ENCODE results near the gene NAT14.

The NAT14 gene

DNA sequence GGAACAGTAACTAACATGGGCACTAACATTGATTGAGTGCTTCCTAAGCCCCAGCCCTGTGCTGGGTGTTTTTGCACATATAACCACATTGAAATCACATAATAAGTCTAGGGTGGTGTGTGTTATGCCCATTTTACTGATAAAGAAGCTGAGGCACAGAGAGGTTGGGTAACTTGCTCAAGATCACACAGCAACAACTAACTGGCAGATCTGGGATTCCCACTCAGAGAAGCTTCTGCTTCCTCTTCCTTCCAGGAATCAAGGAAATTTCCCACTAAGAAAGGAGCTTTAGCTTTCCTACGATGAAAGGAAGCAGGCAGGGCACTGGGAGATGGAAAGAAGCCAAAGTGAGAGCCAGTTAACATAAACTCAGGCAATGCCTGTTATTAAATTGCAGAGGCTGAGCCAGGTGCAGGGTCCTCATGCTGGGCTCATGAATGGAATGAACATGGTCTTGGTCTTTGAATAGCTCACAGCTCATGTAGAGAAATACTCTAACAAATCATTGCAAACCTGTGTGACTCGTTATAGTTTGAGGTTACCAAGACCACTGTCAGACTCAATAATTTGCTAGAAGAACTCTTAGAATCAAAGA lies 13.4 kb downstream of the NAT14 start:
- TF ChIP-seq, protein P1, sequence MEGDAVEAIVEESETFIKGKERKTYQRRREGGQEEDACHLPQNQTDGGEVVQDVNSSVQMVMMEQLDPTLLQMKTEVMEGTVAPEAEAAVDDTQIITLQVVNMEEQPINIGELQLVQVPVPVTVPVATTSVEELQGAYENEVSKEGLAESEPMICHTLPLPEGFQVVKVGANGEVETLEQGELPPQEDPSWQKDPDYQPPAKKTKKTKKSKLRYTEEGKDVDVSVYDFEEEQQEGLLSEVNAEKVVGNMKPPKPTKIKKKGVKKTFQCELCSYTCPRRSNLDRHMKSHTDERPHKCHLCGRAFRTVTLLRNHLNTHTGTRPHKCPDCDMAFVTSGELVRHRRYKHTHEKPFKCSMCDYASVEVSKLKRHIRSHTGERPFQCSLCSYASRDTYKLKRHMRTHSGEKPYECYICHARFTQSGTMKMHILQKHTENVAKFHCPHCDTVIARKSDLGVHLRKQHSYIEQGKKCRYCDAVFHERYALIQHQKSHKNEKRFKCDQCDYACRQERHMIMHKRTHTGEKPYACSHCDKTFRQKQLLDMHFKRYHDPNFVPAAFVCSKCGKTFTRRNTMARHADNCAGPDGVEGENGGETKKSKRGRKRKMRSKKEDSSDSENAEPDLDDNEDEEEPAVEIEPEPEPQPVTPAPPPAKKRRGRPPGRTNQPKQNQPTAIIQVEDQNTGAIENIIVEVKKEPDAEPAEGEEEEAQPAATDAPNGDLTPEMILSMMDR (IDR thresholded peaks at IDR 0.05; ENCODE audit: borderline replicate concordance, insufficient read depth, low read depth, low read length) = no peak
- no peak overlapping the region for H3K4me3 ChIP-seq (ENCODE audit: low read depth, low read length)

- TF ChIP-seq, protein P1 (IDR thresholded peaks at IDR 0.05; ENCODE audit: borderline replicate concordance, insufficient read depth, low read depth, low read length) = no peak
- H3K4me3 ChIP-seq (ENCODE audit: low read depth, low read length) = no peak overlapping the region
These were observed 15.5 kb downstream of the NAT14 start for GRCh38 chr19:55500368-55500952.

DNA sequence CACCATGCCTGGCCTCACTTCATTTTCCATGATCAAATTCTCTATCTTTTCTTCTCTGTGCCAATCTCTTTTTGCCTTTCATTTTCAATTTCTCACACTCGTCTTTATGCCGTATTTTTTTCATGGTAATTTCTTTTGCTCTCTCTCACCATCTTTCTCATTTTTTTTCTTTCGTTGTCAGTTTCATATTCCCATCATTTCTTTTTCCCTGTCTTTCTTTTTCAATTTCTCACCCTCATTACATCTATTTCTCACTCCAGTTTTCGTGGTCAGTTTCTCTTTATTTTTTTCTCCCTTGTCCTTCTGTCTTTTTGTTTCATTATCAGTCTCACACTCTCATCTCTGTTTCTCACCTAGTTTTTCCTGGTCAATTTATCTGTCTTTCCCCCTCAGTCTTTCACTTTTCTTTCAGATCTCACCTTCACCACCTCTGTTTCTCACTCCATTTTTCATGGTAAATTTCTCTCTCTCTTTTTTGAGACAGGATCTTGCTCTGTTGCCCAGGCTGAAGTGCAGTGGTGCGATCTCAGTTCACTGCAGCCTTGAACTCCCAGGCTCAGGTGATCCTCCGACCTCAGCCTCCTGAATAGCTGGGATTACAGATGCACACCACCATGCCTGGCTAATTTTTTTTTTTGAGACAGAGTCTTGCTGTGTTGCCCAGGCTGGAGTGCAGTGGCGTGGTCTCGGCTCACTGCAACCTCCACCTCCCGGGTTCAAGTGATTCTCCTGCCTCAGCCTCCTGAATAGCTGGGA lies 17.4 kb downstream of the NAT14 start:
- H3K4me3 ChIP-seq (ENCODE audit: low read depth, low read length) = no peak overlapping the region

GRCh38 chr19:55503157-55503501 lies 18.1 kb downstream of the NAT14 start:
- TF ChIP-seq, protein P1 (IDR thresholded peaks at IDR 0.05; ENCODE audit: borderline replicate concordance, insufficient read depth, low read depth, low read length) = no peak
- no peak overlapping the region for H3K4me3 ChIP-seq (ENCODE audit: low read depth, low read length)

More for the DNA sequence above, 17.4 kb downstream of the NAT14 start:
- TF ChIP-seq, protein P1 (IDR thresholded peaks at IDR 0.05; ENCODE audit: borderline replicate concordance, insufficient read depth, low read depth, low read length) = no peak

GRCh38 chr19:55503502-55504251 lies 18.7 kb downstream of the NAT14 start:
- H3K4me3 ChIP-seq (ENCODE audit: low read depth, low read length) = peak overlapping the region; percentile 53
- TF ChIP-seq, protein P1 (IDR thresholded peaks at IDR 0.05; ENCODE audit: borderline replicate concordance, insufficient read depth, low read depth, low read length) = peak; percentile 99

DNA sequence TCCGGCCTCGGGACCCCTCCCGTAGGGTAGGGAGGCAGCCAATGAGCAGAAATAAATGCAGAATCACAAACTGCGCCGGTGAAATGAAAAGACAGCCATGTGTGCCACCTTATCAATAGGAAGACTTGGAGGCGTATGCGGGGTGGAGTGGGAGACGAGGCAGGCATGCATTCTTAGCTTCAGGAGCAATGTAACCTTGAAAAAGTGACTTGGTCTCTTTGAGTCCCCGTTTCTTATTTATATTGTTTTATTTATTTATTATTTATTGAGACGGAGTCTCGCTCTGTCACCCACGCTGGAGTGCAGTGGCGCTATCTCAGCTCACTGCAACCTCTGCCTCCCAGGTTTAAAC lies 19.2 kb downstream of the NAT14 start:
- TF ChIP-seq, protein P1 (IDR thresholded peaks at IDR 0.05; ENCODE audit: borderline replicate concordance, insufficient read depth, low read depth, low read length) = no peak
- H3K4me3 ChIP-seq (ENCODE audit: low read depth, low read length) = no peak overlapping the region

Measured in GM12875 (cell line).